Gastrocnemius medialis (tissue), 4 donors: Measurements from ENCODE around the gene STUB1. TPM values are rescaled to one million over a fixed set of nuclear protein-coding genes. Genes with fewer than 3 reads are reported as not detected.

Source experiments
- ATAC-seq, 2 donors: fragments of 150-250 bp; one replicate each; pipeline ENCODE4 v1.9.1; 2016
- DNase-seq, 2 donors: peaks; one replicate each; pipeline ENCODE4 v3.0.0-alpha.2; 2019
- H3K27ac ChIP-seq, 4 donors: fragments of 200-600 bp; sonication (generic); 1 replicate in 1 of 4; 2 replicates in 3 of 4; pipeline ENCODE4 v1.5.1; 2016 to 2018; ENCODE audit warnings: mild to moderate bottlenecking in 2 of 4, moderate library complexity in 1 of 4
- H3K27me3 ChIP-seq, 3 donors: fragments of 200-600 bp; sonication (generic) in 2 of 3; 1 replicate in 1 of 3; 2 replicates in 2 of 3; pipeline versions ENCODE4 v1.5.1 to v1.6.0; 2016 to 2019; ENCODE audit warnings: mild to moderate bottlenecking in 1 of 3, moderate library complexity in 1 of 3
- H3K36me3 ChIP-seq, 2 donors: fragments of 200-600 bp; sonication (generic) in 1 of 2; one replicate each; pipeline ENCODE4 v1.5.1; 2017 to 2018
- H3K4me1 ChIP-seq, 2 donors: fragments of 200-600 bp; sonication (generic) in 1 of 2; one replicate each; pipeline ENCODE4 v1.5.1; 2016 to 2017; ENCODE audit warnings: mild to moderate bottlenecking in 2 of 2
- H3K4me3 ChIP-seq, 4 donors: fragments of 200-600 bp; sonication (generic) in 3 of 4; 1 replicate in 1 of 4; 2 replicates in 3 of 4; pipeline ENCODE4 v1.5.1; 2016 to 2019; ENCODE audit warnings: mild to moderate bottlenecking in 2 of 4
- H3K9me3 ChIP-seq, 3 donors: fragments of 200-600 bp; sonication (generic) in 2 of 3; 1 replicate in 1 of 3; 2 replicates in 2 of 3; pipeline ENCODE4 v1.5.1; 2016 to 2019
- CTCF ChIP-seq, 5 experiments: fragments of 450-650 bp in 3 of 5; fragments of 200-600 bp in 2 of 5; sonication (generic) in 2 of 5; IDR thresholded peaks in 4 of 5; conservative IDR thresholded peaks in 1 of 5; 1 replicate in 4 of 5; 2 replicates in 1 of 5; pipeline ENCODE4 v1.5.1; 2016 to 2019; ENCODE audit warnings: antibody characterized with exemption in 5 of 5, mild to moderate bottlenecking in 3 of 5, moderate library complexity in 3 of 5
- POLR2A ChIP-seq, 2 donors: fragments of 450-650 bp; IDR thresholded peaks; one replicate each; pipeline ENCODE4 v1.6.1; 2017; ENCODE audit warnings: antibody characterized with exemption in 2 of 2, mild to moderate bottlenecking in 2 of 2, moderate library complexity in 2 of 2
- in situ Hi-C, 4 donors: fragments of 200-750 bp; cut with MboI; loops; one replicate each; pipeline versions ENCODE4 v1.15.0 to v1.8.0; 2017; ENCODE audit warnings: low sequenced_read_pairs in 4 of 4
- intact Hi-C: fragments of 100-400 bp; cut with DNase I; formaldehyde crosslinking; loops from one replicate; pipeline ENCODE4 v1.15.1; 2023; ENCODE audit warnings: low total_unique reads
- total RNA-seq, 4 donors: library from RNA; depleted of rRNA; stranded (reverse); fragments of >200 nt; gene quantifications; one replicate each; pipeline versions ENCODE4 v1.1.0 to v1.2.3, GENCODE V29; 2016

Gene STUB1
- total RNA-seq, 4 donors from 2014 or later, result 144 to 229 (median 204) TPM

DNA sequence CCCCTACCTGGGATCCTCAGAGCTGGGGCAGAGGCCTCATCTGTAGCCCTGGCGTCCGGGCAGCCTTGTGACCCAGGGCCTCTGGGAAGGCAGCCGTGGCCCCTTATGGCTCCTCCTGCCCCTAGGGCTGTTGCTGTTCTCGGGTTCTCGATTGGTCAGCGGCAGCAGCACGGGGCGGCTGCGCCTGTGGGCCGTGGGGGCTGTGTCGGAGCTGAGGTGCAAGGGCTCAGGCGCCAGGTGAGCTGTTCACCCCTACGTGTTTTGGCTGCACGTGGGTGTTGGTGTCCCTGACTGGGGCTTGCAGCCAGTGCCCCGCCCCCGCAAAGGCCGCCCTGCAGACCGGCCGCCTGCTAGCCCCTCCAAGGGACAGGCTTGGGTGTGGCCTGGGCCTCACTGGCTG lies 18.1 kb upstream of the STUB1 start:
- in situ Hi-C loops, result no loop called here
- no peak overlapping the region for H3K4me3 ChIP-seq
- intact Hi-C loops, result no loop called here
- H3K27me3 ChIP-seq, result no peaks in the 10 kb centered on the region
- ATAC-seq (no peak), DNase-seq (no peak)
- no peak overlapping the region for H3K27ac ChIP-seq
- peaks cover 0 to 10% of the 10 kb centered on the region in 2 donors for H3K4me1 ChIP-seq
- TF ChIP-seq CTCF (IDR thresholded peaks at IDR 0.05 in 4 of 5, conservative IDR thresholded peaks at IDR 0.05 in 1 of 5) (no peak), POLR2A (IDR thresholded peaks at IDR 0.05) (no peak)
- H3K36me3 ChIP-seq, result no peaks in the 10 kb centered on the region
- H3K9me3 ChIP-seq, result no peaks in the 10 kb centered on the region

- no peaks in the 10 kb centered on the region for H3K9me3 ChIP-seq
- H3K36me3 ChIP-seq, result no peaks in the 10 kb centered on the region
- in situ Hi-C loops (no loop called here), intact Hi-C loops (no loop called here)
- H3K4me3 ChIP-seq, result no peak overlapping the region
- no peak overlapping the region for H3K27ac ChIP-seq
- H3K27me3 ChIP-seq, result no peaks in the 10 kb centered on the region
- H3K4me1 ChIP-seq, result peaks cover 0 to 14% of the 10 kb centered on the region in 2 donors
- TF ChIP-seq POLR2A (IDR thresholded peaks at IDR 0.05), result no peak
- TF ChIP-seq CTCF (IDR thresholded peaks at IDR 0.05 in 4 of 5, conservative IDR thresholded peaks at IDR 0.05 in 1 of 5), result no peak
- no peak for DNase-seq
- ATAC-seq, result no peak
Observed at GRCh38 chr16:662597-662996, 17.6 kb upstream of the STUB1 start.

- Histone ChIP-seq H3K27ac (no peak overlapping the region), H3K36me3 (peaks cover 0 to 24% of the 10 kb centered on the region in 2 donors), H3K27me3 (no peaks in the 10 kb centered on the region), H3K4me1 (peaks cover 7 to 18% of the 10 kb centered on the region in 2 donors), H3K4me3 (no peak overlapping the region), H3K9me3 (no peaks in the 10 kb centered on the region)
- no peak for DNase-seq
- TF ChIP-seq POLR2A (IDR thresholded peaks at IDR 0.05) (no peak), CTCF (IDR thresholded peaks at IDR 0.05 in 4 of 5, conservative IDR thresholded peaks at IDR 0.05 in 1 of 5) (no peak)
- in situ Hi-C loops, result no loop called here
- no peak for ATAC-seq
- intact Hi-C loops, result no loop called here
Observed at GRCh38 chr16:666572-666971, 13.6 kb upstream of the STUB1 start.

DNA sequence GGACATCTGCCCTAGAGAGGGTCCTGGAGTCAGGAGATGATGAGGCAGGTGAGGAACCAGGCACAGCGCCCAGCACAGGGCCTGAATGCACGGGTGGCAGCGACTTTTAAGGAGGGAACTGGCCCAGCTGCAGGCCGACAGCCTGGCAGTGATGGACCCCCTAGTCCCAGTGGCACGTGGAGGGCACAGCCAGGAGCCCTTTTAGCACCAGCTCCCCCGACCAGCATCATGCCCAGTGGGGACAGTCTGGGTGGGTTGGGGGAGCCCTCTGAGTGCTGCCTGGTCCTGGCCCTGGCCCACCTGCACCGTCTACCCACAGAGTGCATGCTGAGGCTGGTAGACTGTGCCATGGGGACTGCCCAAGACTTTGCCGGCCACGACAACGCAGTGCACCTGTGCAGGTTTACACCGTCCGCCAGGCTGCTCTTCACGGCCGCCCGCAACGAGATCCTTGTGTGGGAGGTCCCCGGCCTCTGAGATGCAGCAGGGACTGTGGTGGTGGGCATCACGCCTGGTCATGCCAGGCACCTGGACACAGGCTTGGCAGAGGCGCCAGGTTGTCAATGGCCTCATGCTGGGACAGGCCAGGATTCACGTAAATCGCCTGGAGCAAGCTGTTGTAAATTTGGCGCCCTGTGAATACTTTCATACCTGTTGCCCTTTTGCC lies 13.0 kb upstream of the STUB1 start:
- DNase-seq, result no peak
- Histone ChIP-seq H3K36me3 (peaks cover 0 to 30% of the 10 kb centered on the region in 2 donors), H3K27ac (peak overlapping the region; percentile 79 to 97 (median 92)), H3K4me3 (peak overlapping the region in 2 of 4 donors; percentile 78 to 86), H3K4me1 (peaks cover 7 to 18% of the 10 kb centered on the region in 2 donors), H3K27me3 (no peaks in the 10 kb centered on the region), H3K9me3 (no peaks in the 10 kb centered on the region)
- no peak for ATAC-seq
- in situ Hi-C loops (no loop called here), intact Hi-C loops (no loop called here)
- TF ChIP-seq CTCF (IDR thresholded peaks at IDR 0.05 in 4 of 5, conservative IDR thresholded peaks at IDR 0.05 in 1 of 5) (no peak), POLR2A (IDR thresholded peaks at IDR 0.05) (no peak)
